Naive thymus-derived CD8-positive, alpha-beta T cell (primary cell): ENCODE measurements around the gene RNF150. TPM values are rescaled to one million over a fixed set of nuclear protein-coding genes. Genes with fewer than 3 reads are reported as not detected.

Experiments
- ATAC-seq, 2 donors: fragments of 150-1000 bp; cut with Tn5 transposase in 1 of 2; sonication (Bioruptor Pico), chemical (Tn5 transposase) in 1 of 2; 1 replicate in 1 of 2; 2 replicates in 1 of 2; pipeline ENCODE4 v1.10.0; 2021; ENCODE audit warnings: mild to moderate bottlenecking in 2 of 2, moderate library complexity in 2 of 2
- POLR2A ChIA-PET: fragments of 350-600 bp; sonication (Branson Sonifier 250); formaldehyde crosslinking; loops from one replicate; lab custom pipeline; 2021; ENCODE audit warnings: antibody characterized with exemption; lab: Charles Lee
- DNase-seq, 10 donors: peaks; one replicate each; pipeline versions ENCODE4 v3.0.0 to v3.0.0-alpha.2; 2020 to 2022
- H3K27ac Mint-ChIP-seq, 10 donors: one replicate each; pipeline ENCODE4 v1.8.0; 2020 to 2022; ENCODE audit warnings: mild to moderate bottlenecking in 10 of 10, mixed read lengths in 10 of 10, moderate library complexity in 4 of 10, inconsistent platforms in 1 of 10
- H3K27me3 Mint-ChIP-seq, 5 donors: one replicate each; pipeline ENCODE4 v1.8.0; 2021 to 2022; ENCODE audit warnings: mixed read lengths in 5 of 5
- H3K36me3 Mint-ChIP-seq, 3 donors: one replicate each; pipeline ENCODE4 v1.8.0; 2020 to 2022; ENCODE audit warnings: mixed read lengths in 3 of 3, mild to moderate bottlenecking in 2 of 3, inconsistent platforms in 1 of 3
- H3K4me1 Mint-ChIP-seq, 4 donors: one replicate each; pipeline ENCODE4 v1.8.0; 2021 to 2022; ENCODE audit warnings: mixed read lengths in 4 of 4
- H3K4me3 Mint-ChIP-seq, 10 donors: one replicate each; pipeline ENCODE4 v1.8.0; 2020 to 2022; ENCODE audit warnings: mild to moderate bottlenecking in 10 of 10, mixed read lengths in 10 of 10, moderate library complexity in 6 of 10, inconsistent platforms in 1 of 10
- H3K9me3 Mint-ChIP-seq, 9 donors: one replicate each; pipeline ENCODE4 v1.8.0; 2020 to 2022; ENCODE audit warnings: mixed read lengths in 9 of 9, mild to moderate bottlenecking in 3 of 9, inconsistent platforms in 1 of 9, moderate library complexity in 1 of 9
- polyA plus RNA-seq, 3 donors: library from polyadenylated mRNA; unstranded; fragments of 300-500 nt; fragmentation: Illumina TruSeq; gene quantifications; one replicate each; pipeline ENCODE4 v1.2.3, GENCODE V29; 2021
- total RNA-seq, 8 experiments: library from RNA in 2 of 8; stranded (reverse) in 2 of 8; gene quantifications; one replicate each; pipeline ENCODE4 v1.2.3 and lab custom pipeline; 2021 to 2026

RNF150 gene
- total and polyA plus RNA-seq, 5 experiments from 2014 or later = not detected

GRCh38 chr4:140971077-140971792, 162.0 kb downstream of the RNF150 start:
- ATAC-seq (no peak), DNase-seq (no peak)
- Mint-ChIP-seq H3K27me3 (peaks cover 0 to 2% (median 0%) of the 10 kb centered on the region in 5 donors), H3K36me3 (no peaks in the 10 kb centered on the region), H3K4me1 (no peaks in the 10 kb centered on the region), H3K27ac (no peak overlapping the region), H3K4me3 (no peak overlapping the region), H3K9me3 (no peaks in the 10 kb centered on the region)
- POLR2A ChIA-PET = no interaction called here

GRCh38 chr4:140969296-140969695, 164.0 kb downstream of the RNF150 start:
- no peaks in the 10 kb centered on the region for H3K27me3 Mint-ChIP-seq
- DNase-seq (no peak), ATAC-seq (no peak)
- POLR2A ChIA-PET = no interaction called here
- H3K9me3 Mint-ChIP-seq = no peaks in the 10 kb centered on the region
- H3K27ac Mint-ChIP-seq = no peak overlapping the region
- no peaks in the 10 kb centered on the region for H3K4me1 Mint-ChIP-seq
- no peaks in the 10 kb centered on the region for H3K36me3 Mint-ChIP-seq
- H3K4me3 Mint-ChIP-seq = no peak overlapping the region

DNA sequence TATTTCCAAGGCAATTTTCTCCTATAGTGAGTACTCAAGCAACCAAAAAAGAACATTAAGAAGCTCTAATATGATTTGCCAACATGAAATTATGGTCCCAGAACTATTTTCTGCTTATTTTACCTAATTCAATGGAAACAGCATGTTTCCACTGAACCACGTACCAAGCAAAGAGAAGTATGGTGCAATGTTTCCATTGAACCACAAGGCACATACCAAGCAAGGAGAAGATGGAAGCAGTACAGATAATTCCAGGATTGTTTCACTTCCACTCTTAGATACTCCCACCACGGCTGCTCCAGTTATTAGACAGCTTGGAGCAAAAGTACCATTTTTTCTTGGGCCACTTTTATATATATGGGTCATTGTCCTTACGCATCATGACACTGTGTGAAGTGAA, 164.9 kb downstream of the RNF150 start:
- Mint-ChIP-seq H3K27ac (no peak overlapping the region), H3K4me3 (no peak overlapping the region), H3K36me3 (no peaks in the 10 kb centered on the region), H3K4me1 (no peaks in the 10 kb centered on the region), H3K27me3 (no peaks in the 10 kb centered on the region), H3K9me3 (no peaks in the 10 kb centered on the region)
- ATAC-seq (no peak), DNase-seq (no peak)
- POLR2A ChIA-PET = no interaction called here

- no peak overlapping the region for H3K27ac Mint-ChIP-seq
Measured at GRCh38 chr4:140963883-140964282, 169.4 kb downstream of the RNF150 start.

GRCh38 chr4:140955641-140956040, 177.6 kb downstream of the RNF150 start:
- POLR2A ChIA-PET = no interaction called here
- DNase-seq (no peak), ATAC-seq (no peak)
- Mint-ChIP-seq H3K27ac (no peak overlapping the region), H3K27me3 (peaks cover 0 to 11% (median 2%) of the 10 kb centered on the region in 5 donors), H3K9me3 (peaks cover 2 to 21% (median 8%) of the 10 kb centered on the region in 9 donors), H3K4me1 (no peaks in the 10 kb centered on the region), H3K4me3 (no peak overlapping the region), H3K36me3 (peaks cover 0 to 6% (median 0%) of the 10 kb centered on the region in 3 donors)

More at GRCh38 chr4:140963883-140964282, 169.4 kb downstream of the RNF150 start:
- Mint-ChIP-seq H3K27me3 (peaks cover 0 to 4% (median 0%) of the 10 kb centered on the region in 5 donors), H3K36me3 (no peaks in the 10 kb centered on the region), H3K4me3 (no peak overlapping the region), H3K4me1 (no peaks in the 10 kb centered on the region), H3K9me3 (peaks cover 0 to 3% (median 0%) of the 10 kb centered on the region in 9 donors)
- DNase-seq (no peak), ATAC-seq (no peak)
- POLR2A ChIA-PET = no interaction called here

DNA sequence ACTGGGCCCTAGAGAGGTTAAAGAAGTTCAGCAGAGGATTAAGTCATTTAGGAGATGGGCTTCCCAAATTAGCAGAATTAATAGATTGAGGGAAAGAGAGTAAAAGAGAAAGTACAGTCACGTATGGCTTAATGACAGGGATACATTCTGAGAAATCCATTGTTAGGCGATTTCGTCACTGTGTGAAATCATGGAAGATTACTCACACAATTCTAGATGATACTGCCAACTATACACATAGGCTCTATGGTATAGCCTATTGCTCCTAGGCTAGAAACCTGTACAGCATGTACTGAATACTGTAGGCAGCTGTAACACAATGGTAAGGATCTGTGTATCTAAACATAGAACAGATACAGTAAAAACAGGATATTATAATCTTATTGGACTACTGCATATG, 180.6 kb downstream of the RNF150 start:
- no peak for DNase-seq
- no peaks in the 10 kb centered on the region for H3K4me1 Mint-ChIP-seq
- H3K27me3 Mint-ChIP-seq = peaks cover 0 to 7% (median 0%) of the 10 kb centered on the region in 5 donors
- H3K9me3 Mint-ChIP-seq = peaks cover 1 to 12% (median 4%) of the 10 kb centered on the region in 9 donors
- no peak overlapping the region for H3K27ac Mint-ChIP-seq
- POLR2A ChIA-PET = no interaction called here
- peaks cover 0 to 6% (median 0%) of the 10 kb centered on the region in 3 donors for H3K36me3 Mint-ChIP-seq
- no peak overlapping the region for H3K4me3 Mint-ChIP-seq
- no peak for ATAC-seq

GRCh38 chr4:140947506-140947905, 185.8 kb downstream of the RNF150 start:
- POLR2A ChIA-PET = no interaction called here
- no peak for ATAC-seq
- Mint-ChIP-seq H3K4me1 (no peaks in the 10 kb centered on the region), H3K9me3 (no peaks in the 10 kb centered on the region), H3K27me3 (peaks cover 0 to 6% (median 0%) of the 10 kb centered on the region in 5 donors), H3K4me3 (no peak overlapping the region), H3K36me3 (no peaks in the 10 kb centered on the region), H3K27ac (no peak overlapping the region)
- no peak for DNase-seq

DNA sequence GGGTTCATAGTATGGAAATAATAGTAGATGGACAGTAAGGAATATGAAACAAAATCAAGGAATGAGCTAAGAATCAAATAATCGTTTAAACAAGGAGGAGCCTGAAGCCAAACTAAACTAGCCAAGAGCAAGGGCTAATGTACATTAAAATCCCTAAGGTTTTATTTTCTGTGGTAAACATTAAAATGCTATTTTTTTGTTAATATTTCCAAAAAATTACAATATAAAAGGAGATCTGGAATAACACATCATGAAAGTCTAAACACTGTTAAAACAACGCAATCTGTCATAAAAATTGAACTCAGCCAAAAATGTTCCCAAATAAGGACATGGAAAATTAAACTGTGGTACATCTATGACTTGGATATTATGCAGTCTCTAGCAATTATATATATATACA, 188.2 kb downstream of the RNF150 start:
- Mint-ChIP-seq H3K36me3 (no peaks in the 10 kb centered on the region), H3K9me3 (no peaks in the 10 kb centered on the region), H3K27ac (no peak overlapping the region), H3K27me3 (peaks cover 0 to 3% (median 0%) of the 10 kb centered on the region in 5 donors), H3K4me3 (no peak overlapping the region), H3K4me1 (no peaks in the 10 kb centered on the region)
- ATAC-seq = no peak
- POLR2A ChIA-PET = no interaction called here
- DNase-seq = no peak

DNA sequence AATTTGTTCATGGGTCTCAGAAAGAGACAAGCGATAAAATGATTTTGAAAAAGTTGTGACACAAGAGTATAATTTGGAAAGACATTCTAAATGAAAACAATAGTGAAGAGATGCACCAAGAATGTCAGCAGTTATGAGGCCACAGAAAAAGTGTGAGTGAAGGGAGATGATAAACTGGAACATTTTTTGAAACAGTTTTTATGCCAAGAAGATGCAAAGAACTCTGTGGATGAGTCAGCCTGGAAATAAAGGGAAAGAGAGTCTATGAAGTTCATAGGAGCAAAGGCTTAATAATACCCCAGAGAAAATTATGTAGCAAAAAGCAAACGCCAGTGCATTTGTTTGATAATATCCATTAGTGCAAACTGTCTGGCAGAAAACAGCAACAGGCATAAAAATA, 188.7 kb downstream of the RNF150 start:
- H3K4me3 Mint-ChIP-seq = no peak overlapping the region
- no peaks in the 10 kb centered on the region for H3K36me3 Mint-ChIP-seq
- H3K27me3 Mint-ChIP-seq = peaks cover 0 to 3% (median 0%) of the 10 kb centered on the region in 5 donors
- H3K4me1 Mint-ChIP-seq = no peaks in the 10 kb centered on the region
- no peak overlapping the region for H3K27ac Mint-ChIP-seq
- DNase-seq = no peak
- no peak for ATAC-seq
- POLR2A ChIA-PET = no interaction called here
- H3K9me3 Mint-ChIP-seq = no peaks in the 10 kb centered on the region

GRCh38 chr4:140944199-140944515, 189.1 kb downstream of the RNF150 start:
- H3K4me3 Mint-ChIP-seq = no peak overlapping the region
- H3K36me3 Mint-ChIP-seq = no peaks in the 10 kb centered on the region
- H3K27ac Mint-ChIP-seq = no peak overlapping the region
- POLR2A ChIA-PET = no interaction called here
- H3K4me1 Mint-ChIP-seq = no peaks in the 10 kb centered on the region
- DNase-seq (no peak), ATAC-seq (no peak)
- H3K27me3 Mint-ChIP-seq = peaks cover 0 to 3% (median 0%) of the 10 kb centered on the region in 5 donors
- no peaks in the 10 kb centered on the region for H3K9me3 Mint-ChIP-seq

GRCh38 chr4:140943486-140944198, 189.6 kb downstream of the RNF150 start:
- POLR2A ChIA-PET = no interaction called here
- Mint-ChIP-seq H3K27ac (no peak overlapping the region), H3K4me1 (no peaks in the 10 kb centered on the region), H3K27me3 (peaks cover 0 to 3% (median 0%) of the 10 kb centered on the region in 5 donors), H3K9me3 (no peaks in the 10 kb centered on the region), H3K36me3 (no peaks in the 10 kb centered on the region), H3K4me3 (no peak overlapping the region)
- ATAC-seq (no peak), DNase-seq (no peak)

DNA sequence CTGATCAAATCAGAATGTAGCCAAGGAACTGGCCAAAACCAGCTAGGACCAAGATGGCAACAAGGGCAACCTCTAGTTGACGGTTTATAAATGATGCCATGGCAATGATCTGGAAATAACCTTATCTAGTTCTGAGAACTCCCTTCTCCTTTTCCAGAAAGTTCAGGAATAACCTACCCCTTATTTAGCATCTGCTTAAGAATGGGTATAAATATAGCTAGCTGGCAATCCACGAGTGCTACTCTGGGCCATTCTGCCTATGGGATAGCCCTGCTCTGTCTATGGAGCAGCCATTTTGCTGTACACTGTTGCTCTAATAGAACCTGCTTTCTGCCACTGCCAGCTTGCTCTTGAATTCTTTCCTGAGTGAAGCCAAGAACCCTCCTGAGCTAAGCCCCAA, 192.7 kb downstream of the RNF150 start:
- H3K27ac Mint-ChIP-seq = no peak overlapping the region
- H3K36me3 Mint-ChIP-seq = no peaks in the 10 kb centered on the region
- no peak for DNase-seq
- ATAC-seq = no peak
- no peak overlapping the region for H3K4me3 Mint-ChIP-seq
- peaks cover 0 to 3% (median 0%) of the 10 kb centered on the region in 5 donors for H3K27me3 Mint-ChIP-seq
- no peaks in the 10 kb centered on the region for H3K4me1 Mint-ChIP-seq
- POLR2A ChIA-PET = no interaction called here
- H3K9me3 Mint-ChIP-seq = no peaks in the 10 kb centered on the region

DNA sequence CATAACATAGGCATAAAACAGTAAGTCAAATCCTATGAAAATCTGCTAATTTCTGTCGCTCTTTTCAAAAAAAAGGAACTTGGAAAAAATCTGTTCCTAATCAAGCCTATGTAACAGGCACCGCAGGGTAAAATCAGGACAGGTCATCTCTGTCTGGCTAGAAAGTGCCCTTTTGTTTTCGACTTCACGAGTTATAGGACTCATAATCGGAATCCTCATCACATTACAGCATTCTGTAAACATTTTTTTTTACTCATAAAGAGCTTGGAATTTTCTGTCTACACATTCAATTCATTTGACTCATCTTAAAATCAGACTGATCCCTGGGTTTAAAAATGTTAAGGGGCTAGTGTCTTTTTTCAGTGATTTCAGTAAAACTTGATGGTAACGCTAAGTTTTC, 195.4 kb downstream of the RNF150 start:
- no peak for ATAC-seq
- no peak overlapping the region for H3K4me3 Mint-ChIP-seq
- H3K4me1 Mint-ChIP-seq = no peaks in the 10 kb centered on the region

More for the DNA sequence above, 195.4 kb downstream of the RNF150 start:
- H3K27me3 Mint-ChIP-seq = peaks cover 0 to 2% (median 0%) of the 10 kb centered on the region in 5 donors
- DNase-seq = no peak
- no peaks in the 10 kb centered on the region for H3K36me3 Mint-ChIP-seq
- H3K27ac Mint-ChIP-seq = no peak overlapping the region
- POLR2A ChIA-PET = no interaction called here
- H3K9me3 Mint-ChIP-seq = no peaks in the 10 kb centered on the region
